GM23338 (cell line): ENCODE data around the gene CPD.

Experiments used
- CREB1 ChIP-seq: fragments of 250-450 bp; sonication (Bioruptor Pico); IDR thresholded peaks from 2 replicates; pipeline ENCODE4 v1.5.0; 2020; ENCODE audit warnings: low read depth, mild to moderate bottlenecking, moderate library complexity
- EZH2 ChIP-seq: fragments of 200-600 bp; sonication (generic); IDR thresholded peaks from one replicate; pipeline ENCODE4 v1.8.0; 2017; ENCODE audit warnings: antibody characterized with exemption, mild to moderate bottlenecking, low read depth; ENCODE audit not compliant: unreplicated experiment
- EZH2phosphoT487 ChIP-seq: fragments of 200-600 bp; sonication (generic); IDR thresholded peaks from one replicate; pipeline ENCODE4 v1.8.1; 2018; ENCODE audit warnings: antibody characterized with exemption; ENCODE audit not compliant: unreplicated experiment
- JUNB ChIP-seq: IDR thresholded peaks from one replicate; pipeline ENCODE4 v1.6.1; 2016; ENCODE audit warnings: antibody characterized with exemption; ENCODE audit not compliant: unreplicated experiment
- POLR2AphosphoS5 ChIP-seq: IDR thresholded peaks from 2 replicates; pipeline ENCODE4 v1.6.1; 2016; ENCODE audit warnings: antibody characterized with exemption, low read depth
- STAT1 ChIP-seq: IDR thresholded peaks from one replicate; pipeline ENCODE4 v1.6.1; 2016; ENCODE audit warnings: antibody characterized with exemption; ENCODE audit not compliant: unreplicated experiment
- TF ChIP-seq, protein P1 (sequence below), 2 experiments: fragments of 200-600 bp in 1 of 2; sonication (generic) in 1 of 2; conservative IDR thresholded peaks; 2 replicates each; pipeline versions ENCODE4 v1.5.1 to v1.6.1; 2016 to 2017; ENCODE audit warnings: antibody characterized with exemption in 2 of 2, low read depth in 2 of 2, mild to moderate bottlenecking in 2 of 2, moderate library complexity in 1 of 2
- TF ChIP-seq, protein P2 (sequence below): IDR thresholded peaks from 2 replicates; pipeline ENCODE4 v1.6.1; 2016; ENCODE audit warnings: antibody characterized with exemption
- TF ChIP-seq, protein P3 (sequence below): IDR thresholded peaks from one replicate; pipeline ENCODE4 v1.6.1; 2018; ENCODE audit warnings: antibody characterized with exemption; ENCODE audit not compliant: unreplicated experiment
- TF ChIP-seq, protein P4 (sequence below): fragments of 250-450 bp; sonication (Bioruptor Pico); IDR thresholded peaks from 2 replicates; pipeline ENCODE4 v1.5.0; 2020; ENCODE audit warnings: mild to moderate bottlenecking, moderate library complexity

DNA sequence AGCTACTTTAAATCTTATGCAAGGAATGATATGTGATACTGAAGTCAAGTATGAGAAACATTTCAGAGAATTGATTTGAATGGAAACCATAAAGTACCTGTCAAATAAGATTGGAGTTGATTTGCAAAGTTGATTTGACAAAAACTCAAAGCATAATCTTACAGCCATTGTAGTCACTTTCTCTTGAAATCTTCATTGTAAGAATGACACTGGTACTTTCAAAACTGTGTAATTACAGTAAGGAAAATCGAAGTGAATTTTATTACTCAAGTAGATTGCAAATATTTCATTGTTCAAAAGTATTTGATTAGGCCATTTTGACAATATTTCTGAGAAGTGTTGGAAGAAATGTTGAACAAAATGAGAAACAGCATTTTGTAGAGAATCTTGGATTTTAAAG lies 3.6 kb downstream of the CPD start:
- TF ChIP-seq EZH2phosphoT487, result no peak
- TF ChIP-seq, protein P1, sequence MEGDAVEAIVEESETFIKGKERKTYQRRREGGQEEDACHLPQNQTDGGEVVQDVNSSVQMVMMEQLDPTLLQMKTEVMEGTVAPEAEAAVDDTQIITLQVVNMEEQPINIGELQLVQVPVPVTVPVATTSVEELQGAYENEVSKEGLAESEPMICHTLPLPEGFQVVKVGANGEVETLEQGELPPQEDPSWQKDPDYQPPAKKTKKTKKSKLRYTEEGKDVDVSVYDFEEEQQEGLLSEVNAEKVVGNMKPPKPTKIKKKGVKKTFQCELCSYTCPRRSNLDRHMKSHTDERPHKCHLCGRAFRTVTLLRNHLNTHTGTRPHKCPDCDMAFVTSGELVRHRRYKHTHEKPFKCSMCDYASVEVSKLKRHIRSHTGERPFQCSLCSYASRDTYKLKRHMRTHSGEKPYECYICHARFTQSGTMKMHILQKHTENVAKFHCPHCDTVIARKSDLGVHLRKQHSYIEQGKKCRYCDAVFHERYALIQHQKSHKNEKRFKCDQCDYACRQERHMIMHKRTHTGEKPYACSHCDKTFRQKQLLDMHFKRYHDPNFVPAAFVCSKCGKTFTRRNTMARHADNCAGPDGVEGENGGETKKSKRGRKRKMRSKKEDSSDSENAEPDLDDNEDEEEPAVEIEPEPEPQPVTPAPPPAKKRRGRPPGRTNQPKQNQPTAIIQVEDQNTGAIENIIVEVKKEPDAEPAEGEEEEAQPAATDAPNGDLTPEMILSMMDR (conservative IDR thresholded peaks at IDR 0.05; ENCODE audit: low read depth in 2 of 2), result no peak
- TF ChIP-seq EZH2, result no peak
- no peak for TF ChIP-seq POLR2AphosphoS5
- TF ChIP-seq, protein P2, sequence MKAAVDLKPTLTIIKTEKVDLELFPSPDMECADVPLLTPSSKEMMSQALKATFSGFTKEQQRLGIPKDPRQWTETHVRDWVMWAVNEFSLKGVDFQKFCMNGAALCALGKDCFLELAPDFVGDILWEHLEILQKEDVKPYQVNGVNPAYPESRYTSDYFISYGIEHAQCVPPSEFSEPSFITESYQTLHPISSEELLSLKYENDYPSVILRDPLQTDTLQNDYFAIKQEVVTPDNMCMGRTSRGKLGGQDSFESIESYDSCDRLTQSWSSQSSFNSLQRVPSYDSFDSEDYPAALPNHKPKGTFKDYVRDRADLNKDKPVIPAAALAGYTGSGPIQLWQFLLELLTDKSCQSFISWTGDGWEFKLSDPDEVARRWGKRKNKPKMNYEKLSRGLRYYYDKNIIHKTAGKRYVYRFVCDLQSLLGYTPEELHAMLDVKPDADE, result no peak
- no peak for TF ChIP-seq JUNB
- TF ChIP-seq, protein P3, sequence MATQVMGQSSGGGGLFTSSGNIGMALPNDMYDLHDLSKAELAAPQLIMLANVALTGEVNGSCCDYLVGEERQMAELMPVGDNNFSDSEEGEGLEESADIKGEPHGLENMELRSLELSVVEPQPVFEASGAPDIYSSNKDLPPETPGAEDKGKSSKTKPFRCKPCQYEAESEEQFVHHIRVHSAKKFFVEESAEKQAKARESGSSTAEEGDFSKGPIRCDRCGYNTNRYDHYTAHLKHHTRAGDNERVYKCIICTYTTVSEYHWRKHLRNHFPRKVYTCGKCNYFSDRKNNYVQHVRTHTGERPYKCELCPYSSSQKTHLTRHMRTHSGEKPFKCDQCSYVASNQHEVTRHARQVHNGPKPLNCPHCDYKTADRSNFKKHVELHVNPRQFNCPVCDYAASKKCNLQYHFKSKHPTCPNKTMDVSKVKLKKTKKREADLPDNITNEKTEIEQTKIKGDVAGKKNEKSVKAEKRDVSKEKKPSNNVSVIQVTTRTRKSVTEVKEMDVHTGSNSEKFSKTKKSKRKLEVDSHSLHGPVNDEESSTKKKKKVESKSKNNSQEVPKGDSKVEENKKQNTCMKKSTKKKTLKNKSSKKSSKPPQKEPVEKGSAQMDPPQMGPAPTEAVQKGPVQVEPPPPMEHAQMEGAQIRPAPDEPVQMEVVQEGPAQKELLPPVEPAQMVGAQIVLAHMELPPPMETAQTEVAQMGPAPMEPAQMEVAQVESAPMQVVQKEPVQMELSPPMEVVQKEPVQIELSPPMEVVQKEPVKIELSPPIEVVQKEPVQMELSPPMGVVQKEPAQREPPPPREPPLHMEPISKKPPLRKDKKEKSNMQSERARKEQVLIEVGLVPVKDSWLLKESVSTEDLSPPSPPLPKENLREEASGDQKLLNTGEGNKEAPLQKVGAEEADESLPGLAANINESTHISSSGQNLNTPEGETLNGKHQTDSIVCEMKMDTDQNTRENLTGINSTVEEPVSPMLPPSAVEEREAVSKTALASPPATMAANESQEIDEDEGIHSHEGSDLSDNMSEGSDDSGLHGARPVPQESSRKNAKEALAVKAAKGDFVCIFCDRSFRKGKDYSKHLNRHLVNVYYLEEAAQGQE, result no peak
- TF ChIP-seq, protein P4, sequence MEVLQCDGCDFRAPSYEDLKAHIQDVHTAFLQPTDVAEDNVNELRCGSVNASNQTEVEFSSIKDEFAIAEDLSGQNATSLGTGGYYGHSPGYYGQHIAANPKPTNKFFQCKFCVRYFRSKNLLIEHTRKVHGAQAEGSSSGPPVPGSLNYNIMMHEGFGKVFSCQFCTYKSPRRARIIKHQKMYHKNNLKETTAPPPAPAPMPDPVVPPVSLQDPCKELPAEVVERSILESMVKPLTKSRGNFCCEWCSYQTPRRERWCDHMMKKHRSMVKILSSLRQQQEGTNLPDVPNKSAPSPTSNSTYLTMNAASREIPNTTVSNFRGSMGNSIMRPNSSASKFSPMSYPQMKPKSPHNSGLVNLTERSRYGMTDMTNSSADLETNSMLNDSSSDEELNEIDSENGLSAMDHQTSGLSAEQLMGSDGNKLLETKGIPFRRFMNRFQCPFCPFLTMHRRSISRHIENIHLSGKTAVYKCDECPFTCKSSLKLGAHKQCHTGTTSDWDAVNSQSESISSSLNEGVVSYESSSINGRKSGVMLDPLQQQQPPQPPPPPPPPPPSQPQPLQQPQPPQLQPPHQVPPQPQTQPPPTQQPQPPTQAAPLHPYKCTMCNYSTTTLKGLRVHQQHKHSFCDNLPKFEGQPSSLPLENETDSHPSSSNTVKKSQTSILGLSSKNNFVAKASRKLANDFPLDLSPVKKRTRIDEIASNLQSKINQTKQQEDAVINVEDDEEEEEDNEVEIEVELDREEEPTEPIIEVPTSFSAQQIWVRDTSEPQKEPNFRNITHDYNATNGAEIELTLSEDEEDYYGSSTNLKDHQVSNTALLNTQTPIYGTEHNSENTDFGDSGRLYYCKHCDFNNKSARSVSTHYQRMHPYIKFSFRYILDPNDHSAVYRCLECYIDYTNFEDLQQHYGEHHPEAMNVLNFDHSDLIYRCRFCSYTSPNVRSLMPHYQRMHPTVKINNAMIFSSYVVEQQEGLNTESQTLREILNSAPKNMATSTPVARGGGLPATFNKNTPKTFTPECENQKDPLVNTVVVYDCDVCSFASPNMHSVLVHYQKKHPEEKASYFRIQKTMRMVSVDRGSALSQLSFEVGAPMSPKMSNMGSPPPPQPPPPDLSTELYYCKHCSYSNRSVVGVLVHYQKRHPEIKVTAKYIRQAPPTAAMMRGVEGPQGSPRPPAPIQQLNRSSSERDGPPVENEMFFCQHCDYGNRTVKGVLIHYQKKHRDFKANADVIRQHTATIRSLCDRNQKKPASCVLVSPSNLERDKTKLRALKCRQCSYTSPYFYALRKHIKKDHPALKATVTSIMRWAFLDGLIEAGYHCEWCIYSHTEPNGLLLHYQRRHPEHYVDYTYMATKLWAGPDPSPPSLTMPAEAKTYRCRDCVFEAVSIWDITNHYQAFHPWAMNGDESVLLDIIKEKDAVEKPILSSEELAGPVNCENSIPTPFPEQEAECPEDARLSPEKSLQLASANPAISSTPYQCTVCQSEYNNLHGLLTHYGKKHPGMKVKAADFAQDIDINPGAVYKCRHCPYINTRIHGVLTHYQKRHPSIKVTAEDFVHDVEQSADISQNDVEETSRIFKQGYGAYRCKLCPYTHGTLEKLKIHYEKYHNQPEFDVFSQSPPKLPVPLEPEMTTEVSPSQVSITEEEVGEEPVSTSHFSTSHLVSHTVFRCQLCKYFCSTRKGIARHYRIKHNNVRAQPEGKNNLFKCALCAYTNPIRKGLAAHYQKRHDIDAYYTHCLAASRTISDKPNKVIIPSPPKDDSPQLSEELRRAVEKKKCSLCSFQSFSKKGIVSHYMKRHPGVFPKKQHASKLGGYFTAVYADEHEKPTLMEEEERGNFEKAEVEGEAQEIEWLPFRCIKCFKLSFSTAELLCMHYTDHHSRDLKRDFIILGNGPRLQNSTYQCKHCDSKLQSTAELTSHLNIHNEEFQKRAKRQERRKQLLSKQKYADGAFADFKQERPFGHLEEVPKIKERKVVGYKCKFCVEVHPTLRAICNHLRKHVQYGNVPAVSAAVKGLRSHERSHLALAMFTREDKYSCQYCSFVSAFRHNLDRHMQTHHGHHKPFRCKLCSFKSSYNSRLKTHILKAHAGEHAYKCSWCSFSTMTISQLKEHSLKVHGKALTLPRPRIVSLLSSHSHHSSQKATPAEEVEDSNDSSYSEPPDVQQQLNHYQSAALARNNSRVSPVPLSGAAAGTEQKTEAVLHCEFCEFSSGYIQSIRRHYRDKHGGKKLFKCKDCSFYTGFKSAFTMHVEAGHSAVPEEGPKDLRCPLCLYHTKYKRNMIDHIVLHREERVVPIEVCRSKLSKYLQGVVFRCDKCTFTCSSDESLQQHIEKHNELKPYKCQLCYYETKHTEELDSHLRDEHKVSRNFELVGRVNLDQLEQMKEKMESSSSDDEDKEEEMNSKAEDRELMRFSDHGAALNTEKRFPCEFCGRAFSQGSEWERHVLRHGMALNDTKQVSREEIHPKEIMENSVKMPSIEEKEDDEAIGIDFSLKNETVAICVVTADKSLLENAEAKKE (CRISPR knock-in tag), result no peak
- no peak for TF ChIP-seq CREB1 (CRISPR knock-in tag)
- no peak for TF ChIP-seq STAT1
